IMR-90 (cell line): ENCODE data around the gene CENATAC.

ENCODE experiments used
- BHLHE40 ChIP-seq: fragments of 150-350 bp; IDR thresholded peaks from 2 replicates; pipeline ENCODE4 v1.6.1; 2016; ENCODE audit warnings: mild to moderate bottlenecking, low read depth, low read length
- CEBPB ChIP-seq: IDR thresholded peaks from 2 replicates; pipeline ENCODE4 v1.6.1; 2012; ENCODE audit warnings: low read depth, low read length, improper control_type of control experiment
- CTCF ChIP-seq: conservative IDR thresholded peaks from 2 replicates; pipeline ENCODE4 v1.5.1; 2012; ENCODE audit warnings: mild to moderate bottlenecking, low read depth, low read length, improper control_type of control experiment
- ELK1 ChIP-seq: fragments of 150-350 bp; IDR thresholded peaks from 2 replicates; pipeline ENCODE4 v1.6.1; 2016; ENCODE audit warnings: low read depth, mild to moderate bottlenecking, low read length, moderate library complexity, borderline replicate concordance
- MXI1 ChIP-seq: IDR thresholded peaks from 2 replicates; pipeline ENCODE4 v1.6.1; 2012; ENCODE audit warnings: low read depth, mild to moderate bottlenecking, low read length, moderate library complexity, borderline replicate concordance
- POLR2A ChIP-seq: IDR thresholded peaks from 2 replicates; pipeline ENCODE4 v1.6.1; 2012; ENCODE audit warnings: mild to moderate bottlenecking, low read depth, low read length
- SMC3 ChIP-seq: fragments of 150-350 bp; IDR thresholded peaks from 2 replicates; pipeline ENCODE4 v1.6.1; 2016; ENCODE audit warnings: low read depth, mild to moderate bottlenecking, antibody characterized with exemption, low read length, moderate library complexity
- USF2 ChIP-seq: fragments of 150-350 bp; IDR thresholded peaks from 2 replicates; pipeline ENCODE4 v1.6.1; 2017; ENCODE audit warnings: mild to moderate bottlenecking, antibody characterized with exemption, low read length, low read depth

DNA sequence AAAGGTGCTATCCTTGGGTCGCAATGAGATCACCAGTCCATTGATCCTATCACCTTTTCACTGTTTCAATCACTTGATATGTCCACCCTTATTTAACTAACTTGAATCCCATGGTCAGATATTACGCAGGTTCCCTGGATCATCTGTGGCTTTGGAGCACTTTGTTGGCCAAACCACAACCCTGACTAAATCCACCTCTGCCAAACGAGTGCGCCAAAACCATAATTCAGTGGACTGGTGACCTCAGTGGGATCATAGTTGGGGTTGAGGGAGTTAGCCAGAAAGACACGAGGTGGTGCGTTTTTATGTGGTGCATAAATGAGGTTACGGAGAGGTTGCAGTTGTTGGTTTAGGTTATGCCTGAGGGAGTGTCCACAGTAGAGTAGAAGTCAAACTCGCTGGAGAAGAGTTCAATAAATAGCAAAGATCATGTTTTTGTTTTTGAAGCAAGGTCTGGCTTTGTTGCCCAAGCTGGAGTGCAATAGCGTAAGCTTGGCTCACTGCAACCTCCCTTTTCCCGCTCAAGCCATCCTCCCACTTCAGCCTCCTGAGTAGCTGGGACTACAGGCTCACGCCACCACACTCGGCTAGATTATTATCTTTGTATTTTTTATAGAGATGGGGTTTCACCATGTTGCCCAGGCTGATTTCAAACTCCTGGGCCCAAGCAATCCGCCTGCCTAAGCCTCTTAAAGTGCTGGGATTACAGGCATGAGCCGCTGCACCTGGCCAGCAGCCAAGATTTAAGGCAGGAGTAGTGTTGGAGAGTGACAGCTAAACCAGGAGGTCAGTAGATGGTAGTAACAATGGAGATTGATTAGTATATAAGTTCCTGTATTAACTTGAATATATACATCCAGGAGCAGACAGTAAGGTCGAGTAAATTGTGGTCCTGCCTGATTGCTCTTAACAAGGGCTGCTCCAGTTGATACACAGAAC, 21.9 kb upstream of the CENATAC start:
- TF ChIP-seq POLR2A (no peak), MXI1 (no peak), CTCF (no peak), CEBPB (no peak), ELK1 (no peak), SMC3 (no peak), BHLHE40 (no peak), USF2 (no peak)
